Skeletal muscle cell (primary cell): ENCODE results near the gene MEGF8.

Experiments
- DNase-seq: peaks from one replicate; pipeline ENCODE4 v3.0.0-alpha.2; 2010; ENCODE audit warnings: low read depth
- H3K4me3 ChIP-seq: 2 replicates; pipeline ENCODE4 v1.5.1; 2011; ENCODE audit warnings: low read depth, mild to moderate bottlenecking, control low read depth, low read length, moderate library complexity

Gene MEGF8

GRCh38 chr19:42423462-42424344, 98.3 kb downstream of the MEGF8 start:
- H3K4me3 ChIP-seq: peak overlapping the region; percentile 65
- DNase-seq: peak; percentile 85

GRCh38 chr19:42424345-42424707, 98.9 kb downstream of the MEGF8 start:
- peak overlapping the region; percentile 65 for H3K4me3 ChIP-seq
- DNase-seq: no peak

- no peak overlapping the region for H3K4me3 ChIP-seq
- no peak for DNase-seq
Observed at GRCh38 chr19:42424712-42425131, 99.3 kb downstream of the MEGF8 start.

- no peak for DNase-seq
- H3K4me3 ChIP-seq: no peak overlapping the region
Observed at GRCh38 chr19:42426643-42427042, 101.2 kb downstream of the MEGF8 start.

- DNase-seq: no peak
Observed at GRCh38 chr19:42427313-42427712, 101.9 kb downstream of the MEGF8 start, which contains the start of gene LIPE. LIPE (minus strand) TSS chr19:42427388; CDS start chr19:42427149, 239 bp downstream.

More at GRCh38 chr19:42427313-42427712, 101.9 kb downstream of the MEGF8 start, which contains the start of gene LIPE:
- H3K4me3 ChIP-seq: no peak within 1 kb of the TSS
